GM23338 (cell line): ENCODE data around the gene BANP. TPM values are rescaled to one million over a fixed set of nuclear protein-coding genes. Genes with fewer than 3 reads are reported as not detected.

Experiments used
- ATAC-seq: fragments of 200-7000 bp; cut with Tn5 transposase; 3 replicates; pipeline ENCODE4 v1.9.1; 2020
- DNase-seq: peaks from one replicate; pipeline ENCODE4 v3.0.0-alpha.2; 2015; ENCODE audit warnings: low spot score
- H2AFZ ChIP-seq: fragments of 200-600 bp; sonication (generic); 2 replicates; pipeline ENCODE4 v1.8.0; 2016; ENCODE audit warnings: antibody characterized with exemption, mild to moderate bottlenecking, moderate library complexity
- H3F3A ChIP-seq: fragments of 200-600 bp; sonication (generic); replicated peaks from 2 replicates; pipeline ENCODE4 v1.8.0; 2017; ENCODE audit warnings: antibody characterized with exemption, mixed run types, low read depth
- H3K27ac ChIP-seq: fragments of 200-600 bp; sonication (generic); 2 replicates; pipeline ENCODE4 v1.6.1; 2016; ENCODE audit warnings: low read depth
- H3K27me3 ChIP-seq: fragments of 200-600 bp; sonication (generic); 2 replicates; pipeline ENCODE4 v1.8.0; 2016; ENCODE audit warnings: mild to moderate bottlenecking, mixed run types, moderate library complexity; ENCODE audit not compliant: insufficient read depth
- H3K36me3 ChIP-seq: fragments of 200-600 bp; sonication (generic); 2 replicates; pipeline ENCODE4 v1.8.0; 2016; ENCODE audit warnings: mild to moderate bottlenecking; ENCODE audit not compliant: insufficient read depth
- H3K4me1 ChIP-seq: fragments of 200-600 bp; sonication (generic); 2 replicates; pipeline ENCODE4 v1.8.0; 2016; ENCODE audit warnings: mild to moderate bottlenecking, moderate library complexity; ENCODE audit not compliant: insufficient read depth
- H3K4me2 ChIP-seq: fragments of 200-600 bp; sonication (generic); 2 replicates; pipeline ENCODE4 v1.7.1; 2017; ENCODE audit warnings: mixed run types
- H3K4me3 ChIP-seq: fragments of 200-600 bp; sonication (generic); 2 replicates; pipeline ENCODE4 v1.6.1; 2016; ENCODE audit warnings: mixed run types
- H3K79me2 ChIP-seq: fragments of 200-600 bp; sonication (generic); replicated peaks from 2 replicates; pipeline ENCODE4 v1.8.0; 2017; ENCODE audit warnings: mild to moderate bottlenecking; ENCODE audit not compliant: insufficient read depth
- H3K9me2 ChIP-seq: fragments of 200-600 bp; sonication (generic); 2 replicates; pipeline ENCODE4 v1.8.0; 2017; ENCODE audit not compliant: insufficient read depth
- H4K20me1 ChIP-seq: fragments of 200-600 bp; sonication (generic); replicated peaks from 2 replicates; pipeline ENCODE4 v1.8.0; 2017; ENCODE audit warnings: mild to moderate bottlenecking; ENCODE audit not compliant: insufficient read depth
- H3K27ac Mint-ChIP-seq: 2 replicates; pipeline ENCODE4 v1.8.0; 2020; ENCODE audit warnings: inconsistent platforms, mild to moderate bottlenecking, moderate library complexity, mixed read lengths
- H3K27me3 Mint-ChIP-seq: 3 replicates; pipeline ENCODE4 v1.8.0; 2022; ENCODE audit warnings: low read depth, mild to moderate bottlenecking, moderate library complexity, mixed read lengths, inconsistent platforms; ENCODE audit not compliant: insufficient read depth, poor library complexity
- H3K36me3 Mint-ChIP-seq: 3 replicates; pipeline ENCODE4 v1.8.0; 2021; ENCODE audit warnings: low read depth, mild to moderate bottlenecking, inconsistent platforms, moderate library complexity, mixed read lengths
- H3K4me1 Mint-ChIP-seq: 3 replicates; pipeline ENCODE4 v1.8.0; 2020; ENCODE audit warnings: mild to moderate bottlenecking, inconsistent platforms, mixed read lengths
- H3K4me3 Mint-ChIP-seq: 3 replicates; pipeline ENCODE4 v1.8.0; 2021; ENCODE audit warnings: moderate library complexity, mild to moderate bottlenecking, inconsistent platforms, mixed read lengths
- H3K9me3 Mint-ChIP-seq: 3 replicates; pipeline ENCODE4 v1.8.0; 2020; ENCODE audit warnings: moderate library complexity, mild to moderate bottlenecking, inconsistent platforms, mixed read lengths
- CREB1 ChIP-seq: fragments of 250-450 bp; sonication (Bioruptor Pico); IDR thresholded peaks from 2 replicates; pipeline ENCODE4 v1.5.0; 2020; ENCODE audit warnings: low read depth, mild to moderate bottlenecking, moderate library complexity
- EZH2 ChIP-seq: fragments of 200-600 bp; sonication (generic); IDR thresholded peaks from one replicate; pipeline ENCODE4 v1.8.0; 2017; ENCODE audit warnings: antibody characterized with exemption, mild to moderate bottlenecking, low read depth; ENCODE audit not compliant: unreplicated experiment
- EZH2phosphoT487 ChIP-seq: fragments of 200-600 bp; sonication (generic); IDR thresholded peaks from one replicate; pipeline ENCODE4 v1.8.1; 2018; ENCODE audit warnings: antibody characterized with exemption; ENCODE audit not compliant: unreplicated experiment
- NANOG ChIP-seq: IDR thresholded peaks from 2 replicates; pipeline ENCODE4 v1.6.1; 2016; ENCODE audit warnings: antibody characterized with exemption, borderline replicate concordance
- REST ChIP-seq: IDR thresholded peaks from one replicate; pipeline ENCODE4 v1.6.1; 2018; ENCODE audit warnings: antibody characterized with exemption; ENCODE audit not compliant: unreplicated experiment
- STAT1 ChIP-seq: IDR thresholded peaks from one replicate; pipeline ENCODE4 v1.6.1; 2016; ENCODE audit warnings: antibody characterized with exemption; ENCODE audit not compliant: unreplicated experiment
- ZNF331 ChIP-seq: fragments of 250-450 bp; sonication (Bioruptor Pico); IDR thresholded peaks from 2 replicates; pipeline ENCODE4 v1.5.0; 2020; ENCODE audit warnings: low read depth, mild to moderate bottlenecking, moderate library complexity
- ZNF462 ChIP-seq: fragments of 250-450 bp; sonication (Bioruptor Pico); IDR thresholded peaks from 2 replicates; pipeline ENCODE4 v1.5.0; 2020; ENCODE audit warnings: mild to moderate bottlenecking, moderate library complexity
- polyA plus RNA-seq: library from polyadenylated mRNA; unstranded; fragments of >200 nt; fragmentation: Nextera tagmentation; extraction: Ambion mirVana; gene quantifications from 2 replicates; pipeline ENCODE4 v1.2.1, GENCODE V29; 2016
- total RNA-seq: library from RNA; depleted of rRNA; stranded (reverse); fragments of >200 nt; shearing (Covaris generic); gene quantifications from 2 replicates; pipeline ENCODE4 v1.2.3, GENCODE V29; 2014
- TF ChIP-seq, protein P1 (sequence below): IDR thresholded peaks from 2 replicates; pipeline ENCODE4 v1.6.1; 2016; ENCODE audit warnings: antibody characterized with exemption

Gene BANP
- total and polyA plus RNA-seq, 2 experiments from 2014 or later, result 22.3 to 48.0 TPM

- Mint-ChIP-seq H3K4me3 (no peak overlapping the region), H3K9me3 (peaks cover 21% of the 10 kb centered on the region), H3K27me3 (peaks cover 11% of the 10 kb centered on the region), H3K27ac (no peak overlapping the region), H3K4me1 (peaks cover 30% of the 10 kb centered on the region), H3K36me3 (peaks cover 60% of the 10 kb centered on the region)
- ATAC-seq (no peak), DNase-seq (no peak)
- no peaks in the 10 kb centered on the region for H3K27me3 ChIP-seq
- no peak overlapping the region for H3K4me3 ChIP-seq
- no peaks in the 10 kb centered on the region for H3K9me2 ChIP-seq
- H2AFZ ChIP-seq, result no peak overlapping the region
- H3K27ac ChIP-seq, result no peak overlapping the region
- H3F3A ChIP-seq, result peaks cover 10% of the 10 kb centered on the region; the same call in 1 of the 2 replicates
- TF ChIP-seq, protein P1, sequence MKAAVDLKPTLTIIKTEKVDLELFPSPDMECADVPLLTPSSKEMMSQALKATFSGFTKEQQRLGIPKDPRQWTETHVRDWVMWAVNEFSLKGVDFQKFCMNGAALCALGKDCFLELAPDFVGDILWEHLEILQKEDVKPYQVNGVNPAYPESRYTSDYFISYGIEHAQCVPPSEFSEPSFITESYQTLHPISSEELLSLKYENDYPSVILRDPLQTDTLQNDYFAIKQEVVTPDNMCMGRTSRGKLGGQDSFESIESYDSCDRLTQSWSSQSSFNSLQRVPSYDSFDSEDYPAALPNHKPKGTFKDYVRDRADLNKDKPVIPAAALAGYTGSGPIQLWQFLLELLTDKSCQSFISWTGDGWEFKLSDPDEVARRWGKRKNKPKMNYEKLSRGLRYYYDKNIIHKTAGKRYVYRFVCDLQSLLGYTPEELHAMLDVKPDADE, result no peak
- TF ChIP-seq ZNF331 (CRISPR knock-in tag) (no peak), REST (no peak), EZH2 (no peak), EZH2phosphoT487 (no peak)
- H4K20me1 ChIP-seq, result no peaks in the 10 kb centered on the region
- peaks cover 6% of the 10 kb centered on the region; the same call in 1 of the 2 replicates for H3K79me2 ChIP-seq
- H3K4me2 ChIP-seq, result no peak overlapping the region
- peaks cover 5% of the 10 kb centered on the region; the same call in 1 of the 2 replicates for H3K36me3 ChIP-seq
- peaks cover 4% of the 10 kb centered on the region; the same call in 1 of the 2 replicates for H3K4me1 ChIP-seq
Measured at GRCh38 chr16:88012360-88012759, 61.1 kb downstream of the BANP start.

DNA sequence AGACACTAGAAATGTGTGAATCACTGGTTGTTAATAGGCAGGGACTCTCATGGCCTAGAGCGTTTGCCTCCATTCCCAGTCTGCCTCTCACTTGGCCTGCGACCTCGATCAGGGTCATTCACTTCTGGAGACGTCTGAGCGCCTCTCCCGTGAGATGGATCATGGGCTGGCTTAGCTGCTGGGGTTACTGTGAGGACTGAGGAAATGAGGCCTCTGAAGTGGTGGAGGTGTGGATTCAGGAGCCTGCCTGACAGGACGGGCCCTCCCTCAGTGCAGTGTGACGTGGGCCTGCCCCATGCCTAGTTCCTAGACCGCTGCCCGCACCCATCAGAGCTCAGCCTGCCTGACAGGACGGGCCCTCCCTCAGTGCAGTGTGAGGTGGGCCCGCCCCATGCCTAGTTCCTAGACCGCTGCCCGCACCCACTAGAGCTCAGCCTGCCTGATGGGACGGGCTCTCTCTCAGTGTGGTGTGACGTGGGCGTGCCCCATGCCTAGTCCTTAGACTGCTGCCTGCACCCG lies 61.9 kb downstream of the BANP start:
- Histone ChIP-seq H3K9me2 (no peaks in the 10 kb centered on the region), H3K27ac (no peak overlapping the region), H3K36me3 (peaks cover 2% of the 10 kb centered on the region; the same call in 1 of the 2 replicates), H3K4me3 (no peak overlapping the region), H3K4me1 (peaks cover 4% of the 10 kb centered on the region; the same call in 1 of the 2 replicates), H3F3A (peaks cover 8% of the 10 kb centered on the region; the same call in 1 of the 2 replicates), H4K20me1 (no peaks in the 10 kb centered on the region), H3K4me2 (no peak overlapping the region), H2AFZ (no peak overlapping the region), H3K79me2 (peaks cover 6% of the 10 kb centered on the region; the same call in 1 of the 2 replicates), H3K27me3 (no peaks in the 10 kb centered on the region)
- Mint-ChIP-seq H3K27me3 (peaks cover 11% of the 10 kb centered on the region), H3K4me1 (peaks cover 27% of the 10 kb centered on the region), H3K36me3 (peaks cover 55% of the 10 kb centered on the region), H3K27ac (peak overlapping the region; percentile 61), H3K4me3 (no peak overlapping the region), H3K9me3 (peaks cover 21% of the 10 kb centered on the region)
- ATAC-seq, result no peak
- DNase-seq, result no peak
- TF ChIP-seq ZNF462 (CRISPR knock-in tag), result no peak
- TF ChIP-seq EZH2, result no peak
- TF ChIP-seq NANOG, result no peak
- TF ChIP-seq CREB1 (CRISPR knock-in tag), result no peak
- TF ChIP-seq STAT1, result no peak
- TF ChIP-seq, protein P1, result no peak
